GM12891 (cell line): Measurements from ENCODE around the gene TBPL2.

ENCODE experiments used
- DNase-seq: peaks from one replicate; pipeline ENCODE4 v3.0.0; 2011; ENCODE audit warnings: low spot score; ENCODE audit not compliant: insufficient read length
- FAIRE-seq: peaks from 2 replicates; lab custom pipeline; 2011; peaks lifted over from hg19 to GRCh38; lab: Jason Lieb, UNC
- PAX5 ChIP-seq: IDR thresholded peaks from 2 replicates; pipeline ENCODE4 v1.6.1; 2011; ENCODE audit warnings: low read length, moderate library complexity, mild to moderate bottlenecking; ENCODE audit not compliant: insufficient read depth, severe bottlenecking
- POLR2A ChIP-seq: IDR thresholded peaks from 2 replicates; pipeline ENCODE4 v1.6.1; 2011; ENCODE audit warnings: low read depth, low read length, control low read depth
- POLR2AphosphoS5 ChIP-seq: IDR thresholded peaks from 2 replicates; pipeline ENCODE4 v1.6.1; 2011; ENCODE audit warnings: low read depth, low read length, control low read depth
- POU2F2 ChIP-seq: IDR thresholded peaks from 2 replicates; pipeline ENCODE4 v1.6.1; 2011; ENCODE audit warnings: low read depth, mild to moderate bottlenecking, control low read depth, low read length, moderate library complexity
- SPI1 ChIP-seq: IDR thresholded peaks from 2 replicates; pipeline ENCODE4 v1.6.1; 2011; ENCODE audit warnings: low read depth, low read length, control low read depth
- TAF1 ChIP-seq: IDR thresholded peaks from 2 replicates; pipeline ENCODE4 v1.6.1; 2011; ENCODE audit warnings: low read depth, low read length, control low read depth

The TBPL2 gene

DNA sequence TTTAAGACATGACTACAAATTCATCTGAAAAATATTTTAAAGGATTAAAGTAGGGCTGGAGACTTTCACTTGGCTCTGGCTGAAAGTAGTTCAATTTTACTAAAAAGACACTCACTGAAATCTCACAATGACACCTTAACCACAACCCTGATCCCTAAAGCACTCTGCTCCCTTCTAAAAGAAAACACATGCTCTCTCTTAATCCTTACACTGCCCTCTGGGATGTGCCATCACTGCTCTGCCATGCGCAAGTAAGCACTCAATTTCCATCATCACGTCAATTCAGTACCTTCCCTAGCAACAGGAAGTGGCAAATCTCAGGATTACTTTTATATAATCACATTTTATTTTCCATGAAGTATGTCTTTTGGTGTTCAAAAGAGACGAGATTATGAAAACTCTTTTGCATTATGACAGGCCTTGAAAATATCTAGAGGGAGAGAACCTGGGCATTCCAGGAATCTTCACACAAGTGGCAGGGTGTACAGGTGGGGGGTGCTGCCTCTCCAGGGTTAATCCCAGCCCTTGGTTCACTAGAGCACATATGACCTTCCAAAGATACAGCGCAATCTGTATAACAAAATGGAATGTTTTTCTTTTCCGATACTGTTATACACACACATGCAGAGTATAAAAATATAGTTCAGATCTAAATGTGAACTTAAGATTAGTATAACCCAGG, 36.1 kb downstream of the TBPL2 start:
- no peak for TF ChIP-seq POLR2A
- TF ChIP-seq PAX5 = no peak
- no peak for TF ChIP-seq TAF1
- no peak for TF ChIP-seq POLR2AphosphoS5
- TF ChIP-seq POU2F2 = no peak
- no peak for TF ChIP-seq SPI1
- DNase-seq (no peak), FAIRE-seq (no peak)

DNA sequence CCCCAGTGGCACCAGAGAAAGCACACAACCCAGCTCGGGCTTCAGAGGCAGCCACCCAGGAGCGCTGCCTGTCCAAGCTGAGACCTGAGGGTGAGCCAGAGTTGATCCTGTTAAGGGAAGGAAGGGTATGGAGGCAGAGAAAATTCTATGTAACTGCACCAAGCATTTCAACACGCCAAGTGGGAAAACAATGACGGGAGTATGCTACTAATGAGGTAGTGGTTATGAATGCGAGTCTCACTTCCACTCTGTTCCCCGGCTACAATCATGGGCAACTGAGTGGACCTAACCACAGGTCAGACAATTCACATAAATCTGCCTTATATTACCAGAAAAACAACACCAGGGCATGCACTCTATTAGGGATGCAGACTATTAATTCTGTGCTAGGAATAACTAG, 38.7 kb downstream of the TBPL2 start:
- TF ChIP-seq SPI1 (no peak), TAF1 (no peak), POLR2A (no peak), PAX5 (no peak), POU2F2 (no peak), POLR2AphosphoS5 (no peak)
- DNase-seq = no peak
- no peak for FAIRE-seq

DNA sequence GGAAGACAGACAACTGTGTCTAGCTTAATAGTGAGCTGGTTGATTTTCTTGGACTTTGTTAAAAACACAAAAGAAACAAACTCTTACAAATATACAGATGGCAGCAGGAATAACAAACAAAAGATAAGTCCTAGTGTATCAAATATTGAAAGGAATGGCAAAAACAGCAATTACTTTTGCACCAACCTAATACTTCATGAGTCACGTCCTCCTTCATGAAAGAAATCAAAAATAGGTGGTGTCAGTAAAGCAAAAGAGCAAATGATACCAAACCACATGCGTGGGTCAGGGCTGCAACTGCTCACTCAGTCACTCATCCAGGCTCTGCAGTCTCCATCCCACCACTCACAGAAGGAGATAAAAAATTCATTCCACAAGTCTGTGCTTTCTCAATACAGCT, 40.6 kb downstream of the TBPL2 start:
- DNase-seq (no peak), FAIRE-seq (no peak)
- TF ChIP-seq POLR2AphosphoS5 (no peak), POLR2A (no peak), POU2F2 (no peak), PAX5 (no peak), SPI1 (no peak), TAF1 (no peak)

DNA sequence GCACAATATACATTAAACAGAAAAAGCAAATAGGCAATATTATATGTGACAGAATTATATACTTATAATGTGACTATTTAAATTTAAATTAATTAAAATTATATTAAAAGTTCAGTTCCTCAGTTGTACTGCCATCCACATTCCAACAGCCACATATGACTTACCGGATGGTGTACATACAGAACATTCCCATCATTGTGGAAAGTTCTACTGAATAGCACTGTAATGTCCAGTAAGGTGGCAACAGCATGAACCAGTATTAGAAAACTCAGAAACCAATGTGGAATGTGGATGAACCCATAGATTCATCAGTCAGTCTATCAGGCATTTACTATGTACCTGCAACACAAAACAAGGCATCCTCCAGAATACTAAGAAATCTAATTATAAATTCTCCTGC, 41.2 kb downstream of the TBPL2 start:
- FAIRE-seq = no peak
- DNase-seq = no peak
- TF ChIP-seq PAX5 (no peak), TAF1 (no peak), POU2F2 (no peak), SPI1 (no peak), POLR2AphosphoS5 (no peak), POLR2A (no peak)

DNA sequence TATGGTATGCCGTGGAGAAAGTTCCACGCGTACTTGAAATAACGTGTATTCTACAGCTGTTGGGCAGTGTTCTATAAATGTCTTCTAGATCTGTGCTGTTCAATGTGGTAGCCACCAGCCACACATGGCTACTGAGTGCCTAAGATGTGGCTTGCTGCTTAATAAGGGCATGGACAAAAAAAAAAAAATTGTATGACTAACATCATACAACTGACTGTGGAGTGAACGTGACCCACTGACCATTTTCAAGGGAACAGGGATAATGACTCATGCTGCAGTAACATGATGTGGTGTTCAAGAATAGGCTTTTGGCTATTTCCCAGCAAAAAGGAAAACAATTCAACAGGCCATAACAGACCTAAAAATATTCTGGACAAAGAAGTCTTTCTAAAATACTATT, 41.7 kb downstream of the TBPL2 start:
- no peak for TF ChIP-seq SPI1
- TF ChIP-seq POU2F2 = no peak
- TF ChIP-seq POLR2AphosphoS5 = no peak
- no peak for TF ChIP-seq TAF1
- no peak for TF ChIP-seq POLR2A
- TF ChIP-seq PAX5 = no peak
- FAIRE-seq = no peak
- DNase-seq = no peak

DNA sequence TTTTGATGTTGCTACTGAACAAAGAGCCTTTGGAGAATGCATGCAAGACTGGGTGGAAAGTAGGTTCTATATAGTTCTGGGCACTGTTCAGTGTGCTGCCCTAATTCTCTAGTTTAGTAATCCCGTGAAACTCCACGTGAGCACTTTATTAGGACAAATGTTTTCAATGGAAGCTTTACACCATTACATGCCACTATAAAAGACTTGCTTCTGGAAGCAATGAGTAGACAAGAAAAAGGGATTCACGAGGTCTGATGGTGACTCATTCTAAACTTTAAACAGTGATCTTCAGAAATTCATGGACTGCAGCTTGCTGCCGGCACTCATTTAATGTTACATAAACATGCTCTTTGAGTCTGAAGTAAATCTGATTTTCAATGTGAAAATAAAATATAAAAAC, 51.1 kb downstream of the TBPL2 start:
- TF ChIP-seq TAF1 (no peak), SPI1 (no peak), POLR2A (no peak), PAX5 (no peak), POU2F2 (no peak), POLR2AphosphoS5 (no peak)
- FAIRE-seq = no peak
- DNase-seq = no peak

DNA sequence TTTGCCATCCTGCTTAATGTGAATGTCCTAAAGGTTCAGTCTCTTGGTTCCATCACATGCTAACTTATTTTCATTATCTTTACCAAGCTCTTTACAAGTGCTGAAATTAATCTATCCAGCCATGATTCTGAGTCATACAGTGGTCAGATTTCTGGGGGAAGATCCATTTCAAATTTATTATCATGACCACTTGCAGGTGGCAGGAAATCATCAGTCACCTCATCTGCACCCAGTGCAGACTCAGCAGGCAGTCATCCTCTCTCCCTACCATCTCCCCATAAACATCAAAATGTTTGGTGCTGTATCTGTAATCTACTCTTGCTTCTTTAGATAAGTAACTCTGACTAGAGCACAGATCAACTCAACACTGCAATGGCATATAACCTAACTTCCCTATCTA, 52.3 kb downstream of the TBPL2 start:
- FAIRE-seq = no peak
- no peak for DNase-seq
- no peak for TF ChIP-seq PAX5
- no peak for TF ChIP-seq POLR2AphosphoS5
- no peak for TF ChIP-seq POU2F2
- TF ChIP-seq SPI1 = no peak
- TF ChIP-seq TAF1 = no peak
- TF ChIP-seq POLR2A = no peak

DNA sequence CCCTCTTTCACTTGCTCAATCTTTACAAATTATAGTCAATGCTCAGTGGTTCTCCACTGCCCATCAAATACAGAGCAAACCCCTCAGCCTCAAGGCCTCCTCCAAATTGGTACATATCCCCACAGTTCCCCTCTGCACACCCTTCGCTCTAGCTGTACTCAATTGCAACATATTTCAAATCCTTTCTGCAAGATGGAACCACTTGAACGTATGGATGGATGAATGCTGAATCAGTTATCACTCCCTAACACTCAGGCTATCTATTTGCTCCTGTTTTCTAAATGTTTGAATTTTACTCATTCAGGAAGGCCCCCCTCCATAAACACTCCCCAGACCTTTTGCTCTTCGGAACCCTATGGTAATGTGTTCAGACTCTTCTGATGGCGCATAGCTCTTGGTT, 53.3 kb downstream of the TBPL2 start:
- no peak for FAIRE-seq
- no peak for TF ChIP-seq SPI1
- TF ChIP-seq TAF1 = no peak
- TF ChIP-seq PAX5 = no peak
- no peak for TF ChIP-seq POLR2A
- TF ChIP-seq POU2F2 = no peak
- no peak for TF ChIP-seq POLR2AphosphoS5

DNA sequence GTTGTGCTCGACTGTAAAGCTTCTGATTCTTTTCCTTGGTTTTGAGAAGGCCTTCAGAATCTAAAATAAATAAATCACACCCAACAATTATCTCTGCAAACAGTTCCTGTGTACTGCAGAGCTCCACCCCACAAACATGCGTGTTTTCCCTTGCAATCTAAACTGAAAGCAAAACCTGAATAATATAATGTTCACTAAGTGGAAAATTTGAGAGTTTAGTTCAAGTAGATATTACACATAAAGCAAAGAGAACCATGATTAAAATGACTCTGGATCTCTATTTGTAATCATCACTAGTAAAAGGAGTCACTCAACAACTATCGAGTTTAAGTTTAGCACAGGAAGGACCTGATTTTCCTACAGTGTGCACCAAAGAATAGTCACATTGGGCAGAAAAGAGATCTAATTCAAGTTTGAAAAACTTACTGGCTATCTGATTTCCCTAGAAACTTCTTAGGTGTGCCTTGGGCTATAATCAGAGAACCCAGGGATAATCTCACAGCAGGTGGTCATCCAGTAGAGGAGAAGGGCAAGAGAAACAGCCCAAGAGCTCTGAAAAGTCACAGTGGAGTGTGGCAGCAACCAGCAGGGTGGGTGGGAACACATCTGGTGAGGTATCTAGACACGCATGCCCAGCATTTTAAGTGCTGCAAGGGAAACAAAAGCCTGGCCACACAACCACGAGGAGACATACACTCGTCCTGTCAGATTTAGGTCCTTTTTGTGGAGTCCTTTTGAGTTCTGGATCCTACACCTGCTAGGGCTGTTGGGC, 54.2 kb downstream of the TBPL2 start:
- TF ChIP-seq TAF1 = no peak
- TF ChIP-seq PAX5 = no peak
- TF ChIP-seq POU2F2 = no peak
- no peak for TF ChIP-seq POLR2A
- TF ChIP-seq POLR2AphosphoS5 = no peak
- no peak for TF ChIP-seq SPI1
- FAIRE-seq (no peak), DNase-seq (no peak)

More for the DNA sequence above, 53.3 kb downstream of the TBPL2 start:
- no peak for DNase-seq
